GM19239 (cell line): ENCODE measurements around the gene TBC1D5.
A peak's percentile ranks its signal among the peaks of the same experiment; 100 is the strongest.

ENCODE experiments used
- DNase-seq: peaks from one replicate; pipeline ENCODE4 v3.0.0; 2011; ENCODE audit warnings: low spot score; ENCODE audit not compliant: insufficient read length
- FAIRE-seq: peaks from 2 replicates; lab custom pipeline; 2011; peaks lifted over from hg19 to GRCh38; lab: Jason Lieb, UNC

The TBC1D5 gene

GRCh38 chr3:17213102-17213501, 529.3 kb downstream of the TBC1D5 start:
- no peak for DNase-seq
- FAIRE-seq: no peak

GRCh38 chr3:17207979-17208378, 534.5 kb downstream of the TBC1D5 start:
- DNase-seq (no peak), FAIRE-seq (no peak)

- no peak for DNase-seq
- no peak for FAIRE-seq
Observed at GRCh38 chr3:17207019-17207418, 535.4 kb downstream of the TBC1D5 start.

DNA sequence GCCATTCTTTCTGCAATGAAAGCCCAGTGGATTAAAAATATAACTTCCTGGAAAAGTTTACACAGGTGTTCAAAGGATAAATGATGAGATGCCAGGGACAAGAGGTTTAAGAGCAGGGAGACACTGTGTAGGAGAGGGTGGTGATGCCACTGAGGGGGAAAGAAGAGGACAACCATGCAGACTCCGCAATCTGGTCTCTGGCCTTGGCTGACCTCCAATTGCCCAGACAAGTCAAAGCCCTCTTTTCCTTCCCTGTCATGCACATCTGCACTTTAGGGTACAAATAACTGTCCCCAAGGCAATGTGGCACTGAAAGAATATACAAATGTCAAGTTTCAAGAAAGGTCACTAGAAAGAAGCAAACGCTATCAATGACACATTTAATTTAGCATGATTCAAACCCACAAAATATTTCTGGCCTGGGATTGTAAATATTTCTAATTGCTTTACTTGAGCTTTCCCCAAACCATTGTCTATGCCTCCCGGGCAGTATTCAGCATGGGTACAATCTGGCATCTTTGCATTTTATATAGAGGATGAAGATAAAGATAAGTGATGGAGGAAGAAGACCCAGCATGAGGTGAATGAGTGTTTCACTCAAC, 538.3 kb downstream of the TBC1D5 start:
- FAIRE-seq (no peak), DNase-seq (no peak)

GRCh38 chr3:17201538-17201937, 540.9 kb downstream of the TBC1D5 start:
- DNase-seq: no peak
- no peak for FAIRE-seq

GRCh38 chr3:17195856-17196604, 546.4 kb downstream of the TBC1D5 start:
- peak; percentile 99 for FAIRE-seq
- peak; percentile 32 for DNase-seq

- peak; percentile 91 for FAIRE-seq
Observed at GRCh38 chr3:17195192-17195611, 547.2 kb downstream of the TBC1D5 start.

GRCh38 chr3:17194116-17194515, 548.3 kb downstream of the TBC1D5 start:
- DNase-seq (no peak), FAIRE-seq (no peak)

More at GRCh38 chr3:17195192-17195611, 547.2 kb downstream of the TBC1D5 start:
- DNase-seq: peak; percentile 28

DNA sequence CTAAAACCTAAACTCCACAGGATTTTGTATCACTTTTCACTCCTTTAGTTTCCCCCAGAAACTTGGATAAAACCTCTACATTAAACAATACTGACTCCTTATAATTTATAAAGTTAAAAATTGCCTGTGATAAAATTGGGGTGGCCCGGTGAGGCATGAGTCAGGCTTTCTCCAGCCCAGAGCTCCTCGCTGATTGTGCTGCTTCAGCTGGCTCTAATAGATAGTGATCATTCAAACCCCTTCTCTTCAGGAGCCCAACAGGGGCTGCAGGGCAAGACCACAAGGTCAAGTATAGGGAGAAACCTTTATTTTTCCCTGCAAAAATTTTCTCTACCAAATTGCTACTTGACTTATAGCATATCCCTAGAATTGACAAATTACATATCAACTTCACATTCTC, 549.4 kb downstream of the TBC1D5 start:
- FAIRE-seq: no peak

DNA sequence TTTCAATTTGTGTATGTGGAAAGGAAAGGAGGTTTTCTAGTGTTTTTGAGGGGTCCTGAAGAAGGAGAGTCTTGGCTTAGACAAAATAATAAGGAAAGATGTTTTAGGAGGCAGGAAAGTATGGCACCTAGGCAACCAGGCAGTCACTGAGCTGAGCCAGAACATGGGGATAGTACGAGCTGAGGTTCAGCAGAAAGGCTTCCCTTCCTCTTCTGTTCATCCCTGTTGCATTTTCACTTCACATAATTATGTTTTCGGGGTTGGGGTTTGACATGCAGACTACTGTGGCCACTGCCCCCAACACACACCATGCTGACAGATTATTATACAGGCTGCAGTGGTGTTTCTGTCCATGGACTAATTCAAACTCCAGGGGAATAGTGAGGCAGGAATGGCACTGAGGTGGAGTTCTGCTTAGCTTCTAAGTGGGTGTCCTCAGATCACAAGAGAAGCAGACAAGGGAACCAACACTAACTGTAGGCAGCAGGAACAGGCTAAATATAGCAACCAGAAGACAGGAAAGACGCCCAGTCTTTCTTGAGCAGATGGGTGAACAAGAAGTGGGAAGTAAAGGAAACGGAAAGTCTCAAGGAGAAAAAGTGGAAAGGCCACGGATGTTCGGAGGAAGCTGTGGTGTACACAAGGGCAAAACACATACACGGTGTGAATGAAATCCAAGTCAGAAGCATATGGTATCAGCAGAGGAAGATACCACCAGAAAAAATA, 551.9 kb downstream of the TBC1D5 start:
- DNase-seq: no peak
- peak; percentile 11 for FAIRE-seq

More for the DNA sequence above, 549.4 kb downstream of the TBC1D5 start:
- no peak for DNase-seq

DNA sequence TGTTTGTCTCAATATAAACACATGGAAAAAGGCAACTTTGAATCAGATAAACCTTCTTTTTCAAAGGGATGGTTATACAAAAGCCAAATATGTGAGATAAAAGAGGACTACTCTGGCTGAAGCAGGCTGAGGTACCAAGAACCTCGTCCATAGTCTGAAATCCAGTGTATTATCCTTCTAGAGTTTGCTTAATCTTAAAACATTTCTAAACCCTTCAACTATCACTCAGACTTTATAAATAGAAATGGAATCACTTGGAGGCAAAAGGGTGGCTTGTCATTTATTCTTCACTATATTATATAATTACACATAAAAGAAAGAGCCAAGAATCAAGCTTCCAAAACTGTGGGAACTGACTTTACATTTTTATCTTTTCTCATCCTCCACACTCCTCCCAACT, 554.1 kb downstream of the TBC1D5 start:
- FAIRE-seq (no peak), DNase-seq (no peak)

GRCh38 chr3:17187589-17188184, 554.7 kb downstream of the TBC1D5 start:
- DNase-seq: no peak
- no peak for FAIRE-seq

- DNase-seq (no peak), FAIRE-seq (peak; percentile 69)
Observed at GRCh38 chr3:17183951-17184550, 558.4 kb downstream of the TBC1D5 start.

GRCh38 chr3:17182166-17182565, 560.3 kb downstream of the TBC1D5 start:
- FAIRE-seq (peak; percentile 92), DNase-seq (peak; percentile 5)

GRCh38 chr3:17181413-17181907, 561.0 kb downstream of the TBC1D5 start:
- no peak for FAIRE-seq

DNA sequence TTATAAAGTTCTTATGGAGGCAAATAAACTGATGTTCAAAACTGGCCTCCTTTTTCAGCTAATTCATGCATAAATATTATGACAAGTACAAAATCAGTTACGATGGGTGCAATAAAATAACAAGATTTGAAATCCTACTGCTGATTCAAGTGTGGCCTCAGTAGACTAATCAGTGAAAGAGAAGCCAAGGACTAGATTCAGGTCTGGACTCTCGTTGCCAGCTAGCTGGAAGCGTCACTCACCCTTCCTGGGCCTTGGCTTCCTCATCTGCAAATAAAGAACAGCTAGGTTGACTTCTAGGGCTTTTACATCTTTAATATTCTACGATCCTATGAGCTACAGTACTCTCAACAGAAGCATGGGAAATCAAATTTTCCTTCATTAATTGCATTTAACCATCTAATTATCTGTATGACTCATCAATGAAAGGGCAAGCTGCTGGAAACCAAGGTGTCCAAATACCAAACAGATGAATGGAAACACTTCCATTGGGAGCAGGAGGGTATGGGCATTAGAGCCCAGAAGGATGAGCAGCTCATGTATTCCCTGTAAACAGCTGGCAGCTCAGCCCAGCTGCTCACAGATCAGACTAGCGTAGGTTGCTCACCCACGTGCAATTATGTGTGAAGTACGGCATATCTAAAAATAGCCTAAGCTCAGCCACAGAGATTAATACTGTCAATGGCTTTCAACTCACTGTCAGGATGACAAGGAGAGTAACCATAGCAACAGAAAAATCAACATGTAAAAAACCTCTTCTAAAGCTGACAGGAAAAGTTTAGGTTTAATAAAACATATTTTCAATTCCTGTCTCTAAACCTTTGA, 562.8 kb downstream of the TBC1D5 start:
- peak; percentile 9 for DNase-seq
- FAIRE-seq: peak; percentile 64

More at GRCh38 chr3:17181413-17181907, 561.0 kb downstream of the TBC1D5 start:
- DNase-seq: no peak

DNA sequence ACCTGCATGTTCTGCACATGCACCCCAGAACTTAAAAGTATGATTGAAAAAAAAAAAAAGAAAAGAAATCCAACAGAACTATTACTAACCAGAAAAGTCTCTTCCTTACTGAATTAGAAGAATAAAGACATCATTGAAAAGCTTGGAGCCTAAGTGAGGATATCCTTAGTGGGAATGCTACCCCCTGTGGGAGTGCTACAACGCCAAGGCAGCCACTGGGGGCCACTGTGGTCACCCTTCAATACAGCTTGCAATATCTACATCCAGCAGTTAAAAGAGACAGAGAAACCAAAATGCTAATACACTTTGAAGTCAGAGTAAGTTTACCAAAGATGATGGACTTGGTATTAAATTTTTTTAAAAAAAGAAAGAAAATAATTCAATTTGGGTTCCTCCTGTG, 565.7 kb downstream of the TBC1D5 start:
- FAIRE-seq: no peak
- no peak for DNase-seq

DNA sequence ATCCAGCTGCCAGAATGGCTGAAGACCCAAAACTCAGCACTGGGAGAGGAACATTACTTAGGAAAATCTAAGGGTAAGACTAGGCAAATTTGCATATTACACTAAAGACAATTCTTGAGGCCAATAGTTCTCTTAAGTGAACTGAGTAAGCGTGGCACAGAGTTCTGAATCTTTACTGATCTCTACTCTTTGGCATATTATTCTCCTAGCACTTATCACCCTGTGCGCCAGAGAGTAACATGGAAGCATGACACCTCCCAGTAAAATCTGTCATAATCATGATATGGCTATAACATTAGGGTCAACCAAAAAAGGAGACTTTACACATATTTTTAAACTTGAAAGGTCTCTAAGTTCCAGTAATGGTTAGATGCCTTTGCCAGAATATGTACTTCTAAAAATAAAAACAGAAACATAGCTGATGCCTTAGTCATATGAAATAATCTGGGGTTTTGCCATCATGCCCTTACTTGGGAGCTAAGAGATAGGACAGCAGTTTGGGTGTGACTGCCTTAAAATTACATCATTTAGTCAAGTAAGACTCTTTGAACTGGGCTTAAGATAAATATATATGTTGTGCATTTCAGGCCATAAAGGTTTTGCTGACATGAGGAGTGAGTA, 567.1 kb downstream of the TBC1D5 start:
- no peak for FAIRE-seq
- no peak for DNase-seq

DNA sequence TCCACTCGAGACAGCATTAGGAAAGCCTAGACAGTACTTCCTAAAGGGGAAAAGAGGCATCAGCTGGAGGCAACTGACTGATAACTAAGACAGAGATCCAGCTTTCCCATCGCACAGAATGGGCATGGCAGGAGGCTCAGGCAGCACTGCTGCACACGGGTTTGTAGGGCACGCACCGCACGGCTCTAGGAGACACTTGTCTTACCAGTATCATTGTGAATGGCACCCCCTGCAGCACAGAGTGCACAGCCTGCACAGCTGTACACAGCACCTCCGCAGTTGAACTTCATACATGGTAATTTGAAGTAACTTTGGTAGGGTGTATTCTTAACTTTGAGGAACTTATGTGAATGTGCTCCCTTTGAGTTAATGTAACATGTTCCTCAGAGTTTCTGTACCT, 576.1 kb downstream of the TBC1D5 start:
- DNase-seq (no peak), FAIRE-seq (no peak)
